WERI-Rb-1 (cell line): Measurements from ENCODE around the gene FBXO36.
A peak's percentile ranks its signal among the peaks of the same experiment; 100 is the strongest.

Source experiments
- DNase-seq: peaks from one replicate; pipeline ENCODE4 v3.0.0-alpha.2; 2020
- H3K27ac ChIP-seq: fragments of 250-450 bp; sonication (Bioruptor Pico); 2 replicates; pipeline ENCODE4 v1.5.1; 2020; ENCODE audit warnings: mild to moderate bottlenecking, moderate library complexity
- H3K27me3 ChIP-seq: fragments of 250-450 bp; sonication (Bioruptor Pico); 2 replicates; pipeline ENCODE4 v1.5.1; 2021; ENCODE audit warnings: mild to moderate bottlenecking, low read depth, moderate library complexity; ENCODE audit not compliant: insufficient read depth, severe bottlenecking
- H3K36me3 ChIP-seq: fragments of 250-450 bp; sonication (Bioruptor Pico); 2 replicates; pipeline ENCODE4 v1.5.1; 2020; ENCODE audit warnings: mild to moderate bottlenecking, moderate library complexity
- H3K4me3 ChIP-seq: 2 replicates; pipeline ENCODE4 v1.5.1; 2011; ENCODE audit warnings: low read depth, mild to moderate bottlenecking, control low read depth, low read length
- H3K9me3 ChIP-seq: fragments of 250-450 bp; sonication (Bioruptor Pico); 2 replicates; pipeline ENCODE4 v1.5.1; 2021; ENCODE audit warnings: mild to moderate bottlenecking, moderate library complexity; ENCODE audit not compliant: severe bottlenecking
- CTCF ChIP-seq: IDR thresholded peaks from 2 replicates; pipeline ENCODE4 v1.5.1; 2011; ENCODE audit warnings: low read depth, mild to moderate bottlenecking, control low read depth, inconsistent platforms, low read length

Gene FBXO36

GRCh38 chr2:229903037-229903436 is 19.3 kb upstream of the FBXO36 start:
- DNase-seq, result no peak
- Histone ChIP-seq H3K36me3 (peaks cover 14% of the 10 kb centered on the region; the same call in 1 of the 2 replicates), H3K27ac (no peak overlapping the region), H3K4me3 (no peak overlapping the region), H3K27me3 (no peaks in the 10 kb centered on the region), H3K9me3 (no peaks in the 10 kb centered on the region)
- TF ChIP-seq CTCF, result no peak

- H3K27me3 ChIP-seq, result no peaks in the 10 kb centered on the region
- peaks cover 16% of the 10 kb centered on the region; the same call in 1 of the 2 replicates for H3K36me3 ChIP-seq
- TF ChIP-seq CTCF, result no peak
- no peak overlapping the region for H3K4me3 ChIP-seq
- no peaks in the 10 kb centered on the region for H3K9me3 ChIP-seq
- no peak overlapping the region for H3K27ac ChIP-seq
- DNase-seq, result no peak
Measured at GRCh38 chr2:229905601-229906000, 16.7 kb upstream of the FBXO36 start.

GRCh38 chr2:229909090-229909489 is 13.2 kb upstream of the FBXO36 start:
- no peak overlapping the region for H3K27ac ChIP-seq
- no peak overlapping the region for H3K4me3 ChIP-seq
- H3K27me3 ChIP-seq, result no peaks in the 10 kb centered on the region
- DNase-seq, result no peak
- H3K36me3 ChIP-seq, result peaks cover 11% of the 10 kb centered on the region; the same call in 1 of the 2 replicates
- no peak for TF ChIP-seq CTCF
- H3K9me3 ChIP-seq, result no peaks in the 10 kb centered on the region

GRCh38 chr2:229910147-229910831 is 12.0 kb upstream of the FBXO36 start:
- DNase-seq, result no peak
- H3K27ac ChIP-seq, result no peak overlapping the region
- peaks cover 11% of the 10 kb centered on the region; the same call in 1 of the 2 replicates for H3K36me3 ChIP-seq
- no peak for TF ChIP-seq CTCF
- no peak overlapping the region for H3K4me3 ChIP-seq
- H3K9me3 ChIP-seq, result no peaks in the 10 kb centered on the region
- H3K27me3 ChIP-seq, result no peaks in the 10 kb centered on the region

GRCh38 chr2:229910832-229911412 is 11.4 kb upstream of the FBXO36 start:
- Histone ChIP-seq H3K27ac (no peak overlapping the region), H3K36me3 (peaks cover 11% of the 10 kb centered on the region; the same call in 1 of the 2 replicates), H3K9me3 (no peaks in the 10 kb centered on the region), H3K27me3 (no peaks in the 10 kb centered on the region), H3K4me3 (no peak overlapping the region)
- TF ChIP-seq CTCF, result peak; percentile 49; the same call in 1 of the 2 replicates
- DNase-seq, result peak; percentile 52

- no peak for DNase-seq
- Histone ChIP-seq H3K27me3 (no peaks in the 10 kb centered on the region), H3K27ac (no peak overlapping the region), H3K9me3 (no peaks in the 10 kb centered on the region), H3K4me3 (no peak overlapping the region), H3K36me3 (peaks cover 14% of the 10 kb centered on the region)
- no peak for TF ChIP-seq CTCF
Measured at GRCh38 chr2:229914171-229914570, 8.1 kb upstream of the FBXO36 start.
